ENCODE data around the gene SMYD3. TPM values are rescaled to one million over a fixed set of nuclear protein-coding genes. Genes with fewer than 3 reads are reported as not detected.

Gene SMYD3
- total and polyA plus RNA-seq, 2 donors (not counting 3 experiments of a cell fraction or from before 2014, with no cell fraction given), result 16.0 to 32.1 TPM

DNA sequence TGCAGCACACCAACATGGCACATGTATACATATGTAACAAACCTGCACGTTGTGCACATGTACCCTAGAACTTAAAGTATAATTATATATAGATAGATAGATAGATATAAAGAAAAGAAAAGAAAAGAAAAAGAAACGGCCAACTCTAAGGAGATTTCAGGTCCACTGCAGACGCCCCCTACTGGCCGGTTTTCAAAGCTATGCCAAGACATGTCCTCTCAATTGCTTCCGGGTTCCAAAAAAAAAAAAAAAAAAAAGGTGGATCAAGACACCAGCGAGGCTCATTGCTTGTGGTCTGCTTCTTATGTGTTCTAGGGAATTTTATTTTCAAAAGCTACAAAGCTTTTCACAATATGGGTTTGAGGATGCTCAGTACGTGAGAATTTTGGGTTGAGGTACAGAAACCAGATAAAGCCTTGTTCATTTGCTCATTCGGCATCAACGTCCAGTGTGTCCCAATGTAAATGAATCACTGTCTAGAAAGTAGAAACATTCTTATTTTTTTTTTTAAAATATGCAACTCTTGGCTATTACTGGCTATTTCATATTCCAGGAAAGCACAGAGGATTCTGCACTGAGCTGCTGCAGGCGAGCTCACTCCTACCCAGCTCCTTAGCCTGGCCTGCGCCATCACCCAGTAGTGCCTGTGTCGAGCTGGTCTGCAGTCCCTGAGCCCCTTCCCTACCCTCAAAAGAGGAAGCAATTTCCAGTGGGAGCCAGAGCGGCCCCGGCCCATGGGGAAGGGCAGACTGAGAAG, 709.3 kb downstream of the SMYD3 start:
- intact Hi-C loops (cut with micrococcal nuclease) (loop anchor here (10.0 kb wide), 1 partner anchor 207 kb away; no protein-coding TSS in a partner anchor), dilution Hi-C loops (cut with MboI; ENCODE audit: extremely low pct_ligation_motif_present, low sequenced_read_pairs) (no loop called here)
- Histone ChIP-seq H3K4me2 (ENCODE audit: insufficient read depth, low read length) (no peak overlapping the region), H3K4me1 (ENCODE audit: control insufficient read depth, extremely low read depth, insufficient read depth, low read length) (no peaks in the 10 kb centered on the region), H3K9ac (replicated peaks; ENCODE audit: extremely low read depth, insufficient read depth, low read length) (no peak overlapping the region), H3K27me3 (ENCODE audit: control insufficient read depth in 2 of 2, insufficient read depth in 2 of 2, low read length in 2 of 2) (no peaks in the 10 kb centered on the region), H2AFZ (ENCODE audit: low read depth, low read length) (no peak overlapping the region), H3K79me2 (ENCODE audit: control insufficient read depth, insufficient read depth, low read length) (no peaks in the 10 kb centered on the region), H3K4me3 (replicated peaks in 1 of 3; ENCODE audit: insufficient read depth in 1 of 3, low read depth in 1 of 3, low read length in 3 of 3) (no peak overlapping the region), H4K20me1 (replicated peaks; ENCODE audit: control insufficient read depth, extremely low read depth, insufficient read depth, low read length) (no peaks in the 10 kb centered on the region), H3K9me3 (replicated peaks; ENCODE audit: control insufficient read depth, insufficient read depth, low read length) (no peaks in the 10 kb centered on the region), H3K9me1 (replicated peaks; ENCODE audit: control insufficient read depth, extremely low read depth, insufficient read depth, low read length) (no peaks in the 10 kb centered on the region), H3K27ac (ENCODE audit: insufficient read depth, low read depth, low read length) (no peak overlapping the region), H3K36me3 (ENCODE audit: control insufficient read depth in 2 of 2, extremely low read depth in 1 of 2, insufficient read depth in 2 of 2, low read length in 2 of 2) (no peaks in the 10 kb centered on the region)
- ChIA-PET POLR2A (interaction anchor here (0.6 kb wide), 1 partner anchor 19 kb away, joined by 3 read pairs; no protein-coding TSS in a partner anchor), CTCF (interaction anchor here (0.8 to 2.4 kb wide), 8 partner anchors 8 to 642 kb away, joined by 3 to 12 read pairs (median 4); no protein-coding TSS in a partner anchor)
- no peak for DNase-seq (ENCODE audit: low read depth, low spot score)
- TF ChIP-seq POLR2AphosphoS5 (IDR thresholded peaks at IDR 0.05; ENCODE audit: insufficient read depth, low read depth, low read length), result no peak
- TF ChIP-seq, protein P1, sequence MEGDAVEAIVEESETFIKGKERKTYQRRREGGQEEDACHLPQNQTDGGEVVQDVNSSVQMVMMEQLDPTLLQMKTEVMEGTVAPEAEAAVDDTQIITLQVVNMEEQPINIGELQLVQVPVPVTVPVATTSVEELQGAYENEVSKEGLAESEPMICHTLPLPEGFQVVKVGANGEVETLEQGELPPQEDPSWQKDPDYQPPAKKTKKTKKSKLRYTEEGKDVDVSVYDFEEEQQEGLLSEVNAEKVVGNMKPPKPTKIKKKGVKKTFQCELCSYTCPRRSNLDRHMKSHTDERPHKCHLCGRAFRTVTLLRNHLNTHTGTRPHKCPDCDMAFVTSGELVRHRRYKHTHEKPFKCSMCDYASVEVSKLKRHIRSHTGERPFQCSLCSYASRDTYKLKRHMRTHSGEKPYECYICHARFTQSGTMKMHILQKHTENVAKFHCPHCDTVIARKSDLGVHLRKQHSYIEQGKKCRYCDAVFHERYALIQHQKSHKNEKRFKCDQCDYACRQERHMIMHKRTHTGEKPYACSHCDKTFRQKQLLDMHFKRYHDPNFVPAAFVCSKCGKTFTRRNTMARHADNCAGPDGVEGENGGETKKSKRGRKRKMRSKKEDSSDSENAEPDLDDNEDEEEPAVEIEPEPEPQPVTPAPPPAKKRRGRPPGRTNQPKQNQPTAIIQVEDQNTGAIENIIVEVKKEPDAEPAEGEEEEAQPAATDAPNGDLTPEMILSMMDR (IDR thresholded peaks at IDR 0.05; ENCODE audit: extremely low read depth in 1 of 2, insufficient read depth in 1 of 2, low read depth in 1 of 2, low read length in 2 of 2), result peak; percentile 24 to 30
- no peak for FAIRE-seq
- no TSS peak for BruUV-seq (replicated peaks)
